ENCODE measurements around the gene PAOX. TPM values are rescaled to one million over a fixed set of nuclear protein-coding genes. Genes with fewer than 3 reads are reported as not detected.

The PAOX gene
- total and polyA plus RNA-seq, 3 donors from 2014 or later = 24.8 to 91.5 (median 49.5) TPM

DNA sequence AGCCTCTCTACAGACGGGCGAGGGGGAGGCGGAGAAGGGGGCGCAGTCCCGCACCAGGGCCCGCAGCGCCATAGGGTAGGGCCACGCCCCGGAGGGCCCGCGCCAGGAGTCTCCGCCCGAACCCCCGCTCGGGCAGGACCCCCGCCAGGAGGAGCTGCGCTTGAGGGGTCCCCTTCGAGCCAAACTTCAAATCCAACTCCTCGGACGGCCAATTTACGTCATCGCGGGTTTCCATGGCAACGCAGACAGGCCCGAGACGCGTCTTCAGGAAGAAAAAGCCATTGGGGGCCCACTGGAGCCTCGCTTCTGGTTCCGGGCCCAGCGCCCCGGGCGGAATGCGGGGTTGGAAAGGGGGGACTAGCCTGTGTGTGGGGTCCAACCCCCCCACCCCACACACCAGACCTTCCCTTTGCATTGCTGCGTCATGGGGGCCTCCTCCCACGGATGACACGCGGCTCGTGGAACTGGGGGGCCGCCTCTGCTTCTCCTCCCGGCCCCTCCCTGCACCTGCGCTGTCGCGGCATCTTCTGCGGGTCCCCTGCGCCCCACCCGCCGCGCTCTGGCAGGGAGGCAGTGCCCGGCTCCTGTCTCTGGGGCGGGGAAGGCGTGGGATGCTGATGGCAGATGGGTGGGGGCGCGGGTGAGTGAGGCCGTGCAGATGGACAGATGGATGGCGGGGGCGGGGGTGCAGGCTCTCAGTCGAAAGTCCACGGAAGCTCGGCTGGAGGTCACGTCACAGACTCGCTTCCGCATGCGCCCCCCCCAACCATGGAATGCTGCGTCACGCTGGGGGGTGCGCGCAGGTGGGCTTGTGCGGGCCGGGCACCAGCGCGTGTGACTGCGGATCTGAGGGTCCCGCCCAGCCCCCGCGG is 43.6 kb upstream of the PAOX start:
- intact Hi-C loops (cut with DNase I; ENCODE audit: low total_unique reads) = no loop called here
- TF ChIP-seq, protein P1, sequence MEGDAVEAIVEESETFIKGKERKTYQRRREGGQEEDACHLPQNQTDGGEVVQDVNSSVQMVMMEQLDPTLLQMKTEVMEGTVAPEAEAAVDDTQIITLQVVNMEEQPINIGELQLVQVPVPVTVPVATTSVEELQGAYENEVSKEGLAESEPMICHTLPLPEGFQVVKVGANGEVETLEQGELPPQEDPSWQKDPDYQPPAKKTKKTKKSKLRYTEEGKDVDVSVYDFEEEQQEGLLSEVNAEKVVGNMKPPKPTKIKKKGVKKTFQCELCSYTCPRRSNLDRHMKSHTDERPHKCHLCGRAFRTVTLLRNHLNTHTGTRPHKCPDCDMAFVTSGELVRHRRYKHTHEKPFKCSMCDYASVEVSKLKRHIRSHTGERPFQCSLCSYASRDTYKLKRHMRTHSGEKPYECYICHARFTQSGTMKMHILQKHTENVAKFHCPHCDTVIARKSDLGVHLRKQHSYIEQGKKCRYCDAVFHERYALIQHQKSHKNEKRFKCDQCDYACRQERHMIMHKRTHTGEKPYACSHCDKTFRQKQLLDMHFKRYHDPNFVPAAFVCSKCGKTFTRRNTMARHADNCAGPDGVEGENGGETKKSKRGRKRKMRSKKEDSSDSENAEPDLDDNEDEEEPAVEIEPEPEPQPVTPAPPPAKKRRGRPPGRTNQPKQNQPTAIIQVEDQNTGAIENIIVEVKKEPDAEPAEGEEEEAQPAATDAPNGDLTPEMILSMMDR (IDR thresholded peaks at IDR 0.05) = no peak
- no peak for TF ChIP-seq POLR2A (IDR thresholded peaks at IDR 0.05)
- Histone ChIP-seq H3K4me1 (peaks cover 23% of the 10 kb centered on the region), H3K27ac (no peak overlapping the region), H3K9me3 (no peaks in the 10 kb centered on the region), H3K36me3 (ENCODE audit: low read depth, missing control alignments) (no peaks in the 10 kb centered on the region), H3K4me3 (peak overlapping the region; percentile 39 to 57), H3K27me3 (peaks cover 7% of the 10 kb centered on the region)
- WGBS, 2 donors = 0% methylated on average over 6 to 72 of the region's 75 CpGs
- peak; percentile 82 for DNase-seq

DNA sequence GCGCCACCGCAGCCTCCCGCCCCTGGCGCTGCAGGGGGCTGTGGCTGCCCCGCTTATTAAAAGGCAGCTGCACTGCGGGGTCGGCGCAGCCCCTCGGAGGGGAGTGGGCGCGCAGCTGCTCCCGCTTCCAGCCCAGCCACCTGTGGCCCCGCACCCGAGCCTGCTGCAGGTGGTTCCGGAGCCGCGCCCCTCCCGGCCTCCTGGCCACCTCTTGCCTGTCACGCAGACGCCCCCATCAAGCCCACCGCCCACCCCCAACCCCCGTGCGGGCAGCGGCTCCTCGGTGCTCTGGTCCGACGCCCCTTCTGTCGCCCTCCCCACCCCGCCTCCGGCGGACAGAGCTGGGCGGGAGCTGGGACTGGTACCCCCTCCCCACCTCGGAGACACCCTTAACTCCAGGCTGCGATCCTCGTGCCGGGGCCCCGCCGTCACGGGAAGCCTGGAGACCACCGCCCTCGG is 42.9 kb upstream of the PAOX start:
- Histone ChIP-seq H3K27me3 (peaks cover 7% of the 10 kb centered on the region), H3K9me3 (no peaks in the 10 kb centered on the region), H3K4me3 (peak overlapping the region; percentile 21 to 57), H3K27ac (no peak overlapping the region), H3K4me1 (peaks cover 23% of the 10 kb centered on the region), H3K36me3 (ENCODE audit: low read depth, missing control alignments) (no peaks in the 10 kb centered on the region)
- DNase-seq = no peak
- WGBS, 2 donors = 1% methylated on average over 29 of the region's 41 CpGs; no CpG with 5 or more reads in 1 of the 2 donors
- TF ChIP-seq, protein P1 (IDR thresholded peaks at IDR 0.05) = no peak
- no peak for TF ChIP-seq POLR2A (IDR thresholded peaks at IDR 0.05)
- intact Hi-C loops (cut with DNase I; ENCODE audit: low total_unique reads) = no loop called here

DNA sequence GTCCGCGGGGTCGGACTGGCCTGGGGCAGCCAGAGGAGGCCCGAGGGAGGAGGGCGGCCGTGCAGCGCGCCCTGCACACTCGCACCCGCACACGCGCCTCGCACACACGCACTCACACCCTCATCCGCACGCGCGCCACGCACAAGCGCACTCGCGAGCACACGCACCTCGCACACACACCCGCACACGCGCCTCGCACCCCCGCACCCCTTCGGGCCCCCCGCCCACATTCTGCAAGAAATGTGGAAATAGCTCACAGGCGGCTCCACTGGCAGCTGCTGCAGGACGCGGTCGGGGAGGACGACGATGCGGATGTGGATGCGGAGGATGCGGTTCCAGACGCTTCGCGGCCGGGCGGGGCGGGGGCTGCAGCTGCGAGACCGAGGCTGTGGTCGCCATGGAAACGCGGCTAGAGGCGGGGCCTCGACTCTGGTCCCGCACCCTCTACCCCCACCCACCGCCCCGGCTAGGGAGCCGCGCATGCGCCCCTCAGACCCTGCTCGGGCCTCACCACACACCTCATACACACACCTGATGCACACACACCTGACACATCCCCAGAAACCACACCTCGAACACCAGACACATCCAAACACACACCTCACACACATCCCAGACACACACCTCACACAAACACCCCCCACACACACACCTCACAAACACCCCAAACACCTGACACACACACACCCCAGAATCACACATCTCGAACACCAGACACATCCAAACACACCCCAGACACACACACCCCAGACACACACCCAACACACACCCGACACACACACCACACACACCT is 42.3 kb upstream of the PAOX start, which contains the start of gene CALY:
Gene CALY (minus strand): TSS at position 320 of the 793 bp plus-strand sequence. CDS start 7,907 bp downstream, outside the sequence.
- 8 to 38% methylated on average over 4 to 63 of the region's 63 CpGs for WGBS, 2 donors
- peaks cover 7% of the 10 kb centered on the region for H3K27me3 ChIP-seq
- peak within 1 kb of the TSS; percentile 39 to 57 for H3K4me3 ChIP-seq
- H3K9me3 ChIP-seq = no peaks in the 10 kb centered on the region
- H3K27ac ChIP-seq = no peak within 1 kb of the TSS
- H3K4me1 ChIP-seq = peaks cover 23% of the 10 kb centered on the region
- intact Hi-C loops (cut with DNase I; ENCODE audit: low total_unique reads) = no loop called here
- peak; percentile 79 for DNase-seq
- no peaks in the 10 kb centered on the region for H3K36me3 ChIP-seq (ENCODE audit: low read depth, missing control alignments)
- no peak for TF ChIP-seq POLR2A (IDR thresholded peaks at IDR 0.05)

DNA sequence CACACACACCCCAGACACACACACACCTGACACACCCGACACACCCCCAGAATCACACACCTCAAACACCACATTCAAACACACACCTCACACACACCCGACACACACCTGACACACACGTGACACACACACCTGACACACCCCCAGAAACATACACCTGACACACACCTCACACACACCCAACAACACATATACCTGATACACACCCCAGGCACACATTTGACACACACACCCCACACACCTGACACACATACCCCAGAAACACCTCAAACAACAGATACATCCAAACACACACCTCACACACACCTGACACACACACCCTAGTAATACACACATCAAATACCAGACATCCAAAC is 41.7 kb upstream of the PAOX start:
- no peak for DNase-seq
- Histone ChIP-seq H3K9me3 (no peaks in the 10 kb centered on the region), H3K27ac (no peak overlapping the region), H3K4me3 (peak overlapping the region in 1 of 2 donors; percentile 57), H3K27me3 (peaks cover 7% of the 10 kb centered on the region), H3K4me1 (peaks cover 23% of the 10 kb centered on the region), H3K36me3 (ENCODE audit: low read depth, missing control alignments) (no peaks in the 10 kb centered on the region)
- intact Hi-C loops (cut with DNase I; ENCODE audit: low total_unique reads) = no loop called here
- TF ChIP-seq, protein P1 (IDR thresholded peaks at IDR 0.05) = no peak
- TF ChIP-seq POLR2A (IDR thresholded peaks at IDR 0.05) = no peak
- 61 to 77% methylated on average over 3 of the region's 3 CpGs for WGBS, 2 donors

All from testis (tissue), 3 donors.